A204.1 (cell line): Measurements from ENCODE around the gene SH3GL3.

Experiments used
- FAIRE-seq: peaks from 2 replicates; lab custom pipeline; 2012; peaks lifted over from hg19 to GRCh38; lab: Jason Lieb, UNC

Gene SH3GL3

DNA sequence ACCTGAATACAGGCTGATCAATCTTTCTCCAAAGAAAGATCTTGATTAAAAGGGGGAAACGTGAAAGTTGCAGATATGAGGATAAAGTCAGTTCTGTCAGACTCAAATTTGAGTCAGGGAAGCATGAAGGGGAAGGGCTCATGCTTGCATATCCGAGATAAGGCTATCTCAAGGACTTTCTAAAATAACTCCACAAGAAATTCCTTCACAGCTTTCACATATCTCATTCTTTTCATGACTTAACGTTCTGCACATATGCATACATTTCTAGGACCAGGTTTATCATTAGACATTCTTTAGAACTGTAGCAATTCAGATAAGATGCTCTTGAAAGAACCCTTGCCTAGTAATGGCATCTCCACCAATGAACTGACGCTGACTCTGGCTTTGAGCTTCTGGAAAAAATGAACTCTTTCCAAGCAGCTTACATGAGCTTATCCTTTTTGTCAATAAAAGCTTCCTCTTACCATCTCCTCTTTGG, 15.9 kb downstream of the SH3GL3 start:
- FAIRE-seq, result no peak

DNA sequence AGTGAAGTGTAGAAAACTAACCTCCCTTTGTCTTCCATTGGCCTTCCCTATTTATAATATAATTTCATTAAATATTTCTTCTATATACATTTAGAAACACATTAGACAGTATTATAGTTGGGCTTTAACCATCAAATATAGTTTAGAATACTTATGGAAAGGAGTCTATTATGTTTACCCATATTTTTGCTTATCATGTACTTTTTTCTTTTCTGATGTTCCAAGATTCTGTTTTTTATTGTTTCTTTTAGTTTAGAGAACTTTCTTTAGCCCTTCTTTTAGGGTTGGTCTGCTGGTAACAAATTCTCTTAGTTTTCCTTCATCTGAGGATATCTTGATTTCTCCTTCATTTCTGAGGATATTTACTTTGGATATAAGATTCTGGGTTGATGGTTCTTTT, 23.7 kb downstream of the SH3GL3 start:
- no peak for FAIRE-seq

DNA sequence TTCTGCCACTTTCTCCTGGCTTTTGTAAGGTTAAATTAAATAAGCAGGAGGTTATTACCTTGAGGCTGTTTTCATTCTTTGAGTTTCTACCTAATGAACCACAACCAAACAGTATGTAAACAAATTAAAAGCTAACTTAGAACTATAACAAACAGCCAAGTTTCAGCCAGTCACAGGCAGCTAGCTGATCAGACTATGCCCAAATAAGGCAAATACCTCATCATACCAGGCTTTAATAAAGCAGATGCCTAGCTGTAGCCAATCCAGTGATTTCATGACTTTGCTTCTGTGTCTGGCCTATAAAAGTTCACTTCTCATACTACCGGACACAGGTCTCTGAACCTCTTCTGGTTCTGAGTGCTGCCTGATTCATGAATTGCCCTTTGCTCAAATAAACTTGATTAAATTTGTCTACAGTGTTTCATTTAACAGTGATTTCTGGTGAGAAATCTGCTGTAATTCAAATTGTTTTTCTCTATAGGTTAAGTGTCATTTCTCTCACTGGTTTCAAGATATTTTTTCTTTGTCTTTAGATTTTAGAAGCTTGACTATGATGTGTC, 24.2 kb downstream of the SH3GL3 start:
- FAIRE-seq, result no peak

DNA sequence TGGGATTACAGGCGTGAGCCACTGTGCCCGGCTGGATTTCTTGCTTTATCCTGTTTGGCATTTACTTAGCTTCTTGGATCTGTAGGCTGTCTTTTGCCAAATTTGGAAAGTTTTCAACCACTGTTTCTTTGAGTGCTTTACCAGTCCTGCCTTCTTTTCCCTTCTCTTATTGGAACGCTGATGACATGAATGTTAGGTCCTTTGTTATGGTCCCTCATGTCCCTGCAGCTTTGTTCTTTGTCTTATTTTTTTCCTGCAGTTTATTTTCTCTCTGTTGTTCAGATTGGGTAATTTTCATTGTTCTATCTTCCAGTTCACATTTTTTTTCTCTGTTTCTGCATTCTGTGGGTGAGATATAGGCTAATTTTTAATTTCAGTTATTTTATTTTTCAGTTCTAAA, 25.0 kb downstream of the SH3GL3 start:
- no peak for FAIRE-seq

DNA sequence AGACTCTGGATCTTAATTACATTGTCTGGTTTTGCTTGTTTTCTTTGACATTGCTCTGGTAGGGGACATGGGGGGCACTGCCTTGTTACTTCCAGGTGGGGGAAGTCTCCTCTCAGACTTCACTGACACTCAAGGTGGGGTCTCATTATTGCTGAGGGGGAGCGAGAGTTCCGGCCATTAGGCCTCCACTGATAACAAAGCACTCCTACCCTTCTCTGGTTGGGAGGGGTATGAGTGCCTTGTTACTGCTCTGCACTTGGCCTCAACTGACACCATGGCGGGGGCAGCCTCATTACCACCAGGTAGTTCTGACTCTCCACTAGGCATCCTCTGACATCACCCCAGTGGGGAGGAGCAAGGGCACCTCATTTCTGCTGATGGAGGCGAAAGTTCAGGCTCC, 25.7 kb downstream of the SH3GL3 start:
- FAIRE-seq, result no peak

DNA sequence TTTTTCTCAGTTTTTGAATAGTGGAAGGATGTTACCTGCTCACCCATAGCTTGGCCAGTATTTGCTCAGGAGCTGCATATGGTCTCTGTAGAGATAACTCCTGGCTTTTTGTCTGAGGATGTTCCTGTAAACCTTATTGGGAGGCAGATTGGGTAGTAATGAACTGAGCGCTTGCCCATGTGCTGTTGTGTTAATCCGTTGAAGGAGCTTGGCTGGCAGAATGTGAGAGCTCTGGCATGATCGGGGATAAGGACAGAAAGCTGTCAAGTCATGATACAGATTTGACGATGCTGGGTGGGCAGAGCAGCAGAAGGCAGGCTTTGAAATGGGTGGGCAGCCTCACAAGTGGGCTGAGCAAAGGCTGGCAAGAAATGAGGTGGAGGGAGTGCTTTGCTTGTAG, 27.4 kb downstream of the SH3GL3 start:
- no peak for FAIRE-seq

DNA sequence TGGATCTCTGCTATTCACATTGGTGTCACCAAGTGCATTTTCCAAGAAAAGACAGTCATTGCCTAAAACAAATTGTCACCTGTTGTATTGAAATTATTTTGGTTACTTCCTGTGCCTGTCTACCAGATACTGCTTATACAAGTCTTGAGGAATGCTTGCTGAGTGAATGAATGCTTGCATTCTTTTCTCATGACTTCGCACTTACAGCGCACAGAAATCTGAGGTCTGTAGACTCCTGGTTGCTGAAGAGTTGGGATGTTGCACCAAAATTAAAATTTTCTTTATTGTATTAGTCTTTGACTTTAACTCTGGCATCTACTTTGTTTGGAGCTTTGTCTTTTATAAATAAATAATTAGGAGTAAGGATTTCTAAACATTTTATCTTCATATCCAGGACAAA, 28.4 kb downstream of the SH3GL3 start:
- no peak for FAIRE-seq

DNA sequence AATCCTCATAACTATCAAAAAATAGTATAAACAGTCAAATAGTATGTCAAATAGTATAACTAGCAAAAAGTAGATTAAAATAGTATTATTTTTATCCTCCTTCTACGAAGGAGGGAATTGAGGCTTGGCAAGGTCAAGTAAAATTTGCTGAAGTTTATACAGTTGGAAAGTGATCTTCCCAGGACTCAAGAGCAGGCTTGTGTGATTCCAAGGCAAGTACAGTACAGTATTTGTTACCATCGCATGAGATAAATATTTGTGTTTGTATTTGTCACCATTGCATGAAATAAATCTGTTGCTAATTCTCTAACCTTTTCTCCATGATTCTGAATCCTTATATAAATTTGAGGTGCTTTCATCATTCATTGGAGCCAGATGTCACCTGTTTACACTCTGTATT, 28.9 kb downstream of the SH3GL3 start:
- no peak for FAIRE-seq

DNA sequence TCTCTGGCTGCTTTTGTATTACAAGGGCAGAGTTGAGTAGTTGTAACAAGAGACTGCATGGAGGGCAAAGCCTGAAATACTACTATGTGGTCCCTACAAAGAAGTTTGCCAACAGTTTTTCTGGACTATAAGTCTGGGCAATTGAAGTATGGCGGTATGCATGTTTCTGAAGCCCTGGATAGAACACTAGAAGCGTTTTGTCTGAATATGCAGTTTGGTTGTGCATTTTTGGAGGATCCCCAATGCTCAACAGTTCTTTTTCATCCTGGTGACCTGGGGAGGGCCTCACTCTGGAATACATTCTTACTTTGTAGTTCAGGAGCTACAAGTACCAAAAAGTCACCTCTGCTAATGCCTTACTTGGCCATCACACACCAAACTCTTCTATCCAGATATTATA, 29.6 kb downstream of the SH3GL3 start:
- no peak for FAIRE-seq

DNA sequence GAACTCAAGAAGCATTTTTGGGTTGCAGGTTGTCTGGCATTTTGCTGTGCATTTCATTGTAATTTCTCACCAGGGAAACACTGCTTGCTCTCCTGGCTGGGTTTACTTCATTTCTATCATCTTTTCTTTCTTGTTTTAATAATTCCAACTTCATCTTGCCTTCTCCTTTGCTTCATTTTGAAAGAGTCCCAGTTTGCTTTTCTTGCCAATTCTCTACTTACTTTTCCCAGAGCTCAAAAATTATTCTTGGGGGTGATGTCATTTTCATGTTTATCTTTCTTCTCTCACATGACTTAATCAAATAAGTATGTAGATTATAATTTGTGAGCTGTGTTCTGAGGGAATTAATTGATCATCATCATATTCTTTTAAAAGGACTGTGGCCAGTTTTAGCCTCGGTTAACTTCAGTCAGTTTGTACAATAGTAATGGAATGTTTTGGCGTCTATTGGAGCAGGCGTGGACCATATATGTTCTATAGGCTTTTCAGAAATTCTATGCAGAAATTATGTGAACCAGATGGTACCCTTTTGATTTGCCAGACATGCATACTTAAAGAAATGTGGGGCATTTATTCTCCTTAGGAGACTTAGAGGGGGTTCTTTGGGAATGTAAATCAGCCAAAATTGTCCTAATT, 30.1 kb downstream of the SH3GL3 start:
- no peak for FAIRE-seq

DNA sequence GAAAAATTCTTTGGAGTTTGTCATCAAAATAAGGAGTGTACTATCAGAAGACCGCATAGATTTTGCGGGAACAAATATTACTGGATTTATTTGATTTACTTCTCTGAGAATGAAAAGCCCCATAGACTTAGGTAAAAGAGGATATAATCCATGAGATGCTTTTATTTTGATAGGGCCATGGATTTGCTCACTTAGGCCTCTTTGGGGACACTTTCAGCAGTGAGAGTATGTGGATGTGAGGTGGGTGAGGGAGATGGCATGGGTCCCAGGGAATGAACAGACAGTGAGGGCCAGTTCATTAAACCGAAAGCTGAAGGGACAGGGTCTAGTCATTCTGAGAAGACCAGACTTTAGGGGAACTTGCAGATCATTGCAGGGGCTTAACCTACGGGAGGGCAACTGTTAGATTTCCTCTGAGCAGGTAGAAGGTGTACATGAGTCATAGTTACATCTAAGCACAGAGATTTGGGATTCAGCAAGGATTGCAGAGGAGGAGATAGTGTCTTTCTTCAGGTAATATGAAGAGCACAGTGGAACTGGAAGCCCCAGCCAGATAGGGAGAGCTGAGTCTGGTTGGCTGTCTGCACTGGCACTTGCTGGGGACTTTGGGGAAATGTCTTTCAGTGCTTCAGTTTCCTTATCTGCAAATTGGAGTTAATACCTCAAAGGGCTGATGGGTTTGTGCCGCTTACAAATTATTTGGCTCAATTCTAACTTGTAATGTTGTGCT, 30.8 kb downstream of the SH3GL3 start:
- no peak for FAIRE-seq

DNA sequence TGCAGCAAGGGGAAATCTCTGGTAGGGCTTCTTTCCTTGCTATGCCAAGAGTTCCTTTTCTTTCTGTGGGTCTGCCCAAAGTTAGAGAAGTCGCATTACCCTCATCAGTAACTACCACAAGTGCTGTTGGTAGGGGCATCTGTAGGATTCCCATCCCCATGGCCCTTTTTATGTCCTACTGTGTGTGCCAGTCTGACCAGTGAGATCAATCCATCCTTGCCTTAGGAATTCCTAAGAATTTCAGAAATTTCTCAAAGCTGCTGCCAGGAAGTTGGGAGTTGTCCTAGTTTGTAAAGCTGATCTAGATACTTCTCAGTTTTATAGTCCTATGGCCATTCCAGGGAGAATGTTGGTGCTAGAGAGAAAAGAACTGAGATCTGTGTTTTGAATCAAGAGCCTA, 36.5 kb downstream of the SH3GL3 start:
- no peak for FAIRE-seq

DNA sequence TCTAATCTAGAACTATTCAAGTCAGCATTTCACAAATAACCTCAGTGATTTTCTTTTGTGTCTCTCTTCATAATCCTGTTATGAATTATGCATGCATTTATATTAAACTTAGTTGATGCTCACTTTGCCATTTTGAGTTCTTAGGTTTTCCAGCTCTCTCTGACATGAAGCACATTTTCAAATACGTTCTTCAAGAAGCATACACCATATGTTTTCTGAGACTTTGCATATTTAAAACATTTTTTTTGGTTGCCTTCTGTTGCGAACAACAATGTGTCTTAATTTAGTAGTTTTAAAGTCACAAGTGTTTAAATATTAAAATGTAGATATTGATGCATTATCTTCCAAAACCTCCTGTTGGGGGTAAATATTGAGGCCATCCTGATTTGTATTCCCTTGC, 37.5 kb downstream of the SH3GL3 start:
- no peak for FAIRE-seq

DNA sequence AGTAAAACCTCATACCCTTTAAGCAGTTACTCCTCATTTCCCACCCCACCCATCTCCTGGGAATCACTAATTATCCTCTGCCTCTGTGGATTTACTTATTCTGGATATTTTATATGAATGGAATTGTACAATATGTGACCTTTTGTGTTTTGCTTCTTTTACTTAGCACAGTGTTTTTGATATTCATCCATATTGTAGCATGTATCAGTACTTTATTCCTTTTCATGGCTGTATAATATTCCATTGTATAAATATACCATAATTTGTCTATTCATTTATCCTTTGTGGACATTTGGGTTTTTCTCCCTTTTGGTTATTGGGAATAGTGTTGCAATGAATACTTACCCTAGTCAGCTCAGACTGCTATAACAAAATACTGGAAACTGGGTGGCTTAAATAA, 39.2 kb downstream of the SH3GL3 start:
- FAIRE-seq, result no peak

DNA sequence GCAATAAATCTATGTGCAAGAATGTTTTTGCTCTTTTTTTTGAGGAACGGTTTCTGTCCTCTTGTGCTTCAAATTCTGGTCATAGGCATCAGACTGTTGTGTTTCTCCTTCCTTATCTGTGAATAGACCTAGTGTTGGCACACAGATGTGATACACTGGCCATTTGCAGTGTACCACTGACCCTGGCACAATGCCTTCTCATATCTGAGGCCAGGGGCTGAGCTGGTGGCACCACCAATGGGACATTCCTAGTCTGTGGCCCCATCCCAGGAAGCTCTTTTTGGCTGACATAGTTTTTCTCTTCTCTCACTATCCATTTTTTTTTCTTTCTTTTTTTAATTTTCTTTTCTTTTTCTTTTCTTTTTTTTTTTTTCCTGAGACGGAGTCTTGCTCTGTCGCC, 40.4 kb downstream of the SH3GL3 start:
- no peak for FAIRE-seq

DNA sequence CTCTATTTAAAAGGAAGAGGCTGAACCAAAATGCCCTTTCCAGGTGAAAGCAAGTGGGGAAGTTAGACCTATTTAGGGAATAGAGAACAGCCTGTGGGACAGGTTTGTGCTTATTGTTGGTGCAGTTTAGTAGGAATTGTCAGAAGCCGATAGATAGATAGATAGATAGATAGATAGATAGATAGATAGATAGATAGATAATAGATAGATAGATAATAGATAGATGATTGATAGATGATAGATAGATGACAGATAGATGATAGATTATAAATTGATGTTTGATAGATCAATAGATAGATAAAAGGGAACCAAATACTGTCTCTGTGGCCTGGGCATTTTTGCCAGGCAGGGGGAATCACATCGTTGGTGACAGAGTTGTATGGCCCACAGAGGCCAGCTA, 42.5 kb downstream of the SH3GL3 start:
- FAIRE-seq, result no peak

DNA sequence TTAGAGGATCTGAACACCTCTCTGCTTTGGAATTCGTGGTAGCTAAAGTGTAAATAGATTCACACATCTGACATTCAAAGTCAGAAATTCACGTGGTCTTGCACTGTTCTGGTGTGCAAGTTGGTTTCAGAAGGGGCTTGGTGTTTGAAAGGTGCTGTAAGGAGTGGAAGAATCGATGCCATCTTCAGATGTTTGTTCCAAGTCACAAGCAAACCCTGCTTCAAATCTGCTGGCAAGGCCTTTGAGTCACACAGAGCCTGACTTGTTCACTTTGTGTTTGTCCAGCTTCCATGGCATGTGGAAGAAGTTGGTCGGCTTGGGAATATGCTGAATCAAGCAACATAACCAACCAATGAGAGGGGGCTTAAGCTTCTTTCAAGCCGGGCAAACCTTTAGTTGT, 44.3 kb downstream of the SH3GL3 start:
- no peak for FAIRE-seq

DNA sequence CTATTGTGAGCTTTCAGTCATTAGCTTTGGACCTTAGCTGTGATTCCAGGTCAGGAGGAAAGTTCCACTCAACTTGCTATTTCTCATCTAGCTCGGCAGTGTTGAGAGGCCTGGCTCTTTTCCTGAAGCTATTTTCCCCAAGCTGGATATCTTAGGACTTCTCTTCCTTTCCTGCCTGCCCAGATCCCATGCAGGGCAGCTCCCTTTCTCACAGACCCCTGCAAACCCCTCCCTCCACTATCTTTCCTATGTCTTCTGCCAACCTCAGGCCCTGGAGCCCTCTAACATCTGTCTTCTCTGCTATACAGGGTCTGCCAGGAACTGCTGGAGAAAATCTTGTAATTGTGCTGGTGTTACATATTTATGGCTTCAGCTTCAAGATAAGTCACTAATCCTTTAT, 49.6 kb downstream of the SH3GL3 start:
- FAIRE-seq, result no peak

DNA sequence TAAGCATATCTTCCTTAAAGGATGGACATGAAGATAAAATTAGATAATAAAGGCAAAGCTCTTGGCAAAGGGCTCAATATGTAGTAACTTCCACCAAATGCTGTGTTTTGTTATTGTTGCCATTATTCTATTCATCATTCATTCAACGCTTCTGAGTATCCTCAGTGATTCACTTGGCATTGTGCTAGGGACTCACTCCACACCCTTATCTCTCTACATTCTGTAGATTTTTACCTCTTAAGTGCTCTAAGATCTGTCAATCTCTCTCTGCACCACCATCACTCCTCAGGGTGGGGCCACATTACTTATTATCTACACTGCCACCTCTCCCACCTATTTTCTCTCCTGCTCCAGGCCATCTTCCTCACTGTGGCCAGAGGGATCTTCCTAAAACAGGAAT, 51.2 kb downstream of the SH3GL3 start:
- no peak for FAIRE-seq

DNA sequence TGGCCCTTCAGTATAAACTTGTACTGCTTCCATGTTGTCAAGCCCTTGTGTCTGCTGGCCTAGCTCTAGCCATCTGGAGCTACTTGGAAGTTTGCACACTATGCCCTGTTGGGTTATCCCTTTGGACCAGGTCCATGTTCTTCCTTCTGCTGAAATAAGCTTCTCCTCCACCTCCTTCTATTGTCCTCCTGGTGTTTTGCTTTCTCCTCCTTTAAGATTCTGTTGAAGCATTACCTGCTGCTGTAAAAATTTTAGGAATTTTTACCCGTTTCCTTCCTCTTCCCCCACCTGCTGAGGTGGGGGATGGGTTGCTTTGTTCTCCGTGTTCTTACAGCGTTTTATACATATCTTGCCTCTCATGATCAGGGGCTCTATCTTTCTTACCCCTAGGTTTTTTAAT, 51.7 kb downstream of the SH3GL3 start:
- no peak for FAIRE-seq

DNA sequence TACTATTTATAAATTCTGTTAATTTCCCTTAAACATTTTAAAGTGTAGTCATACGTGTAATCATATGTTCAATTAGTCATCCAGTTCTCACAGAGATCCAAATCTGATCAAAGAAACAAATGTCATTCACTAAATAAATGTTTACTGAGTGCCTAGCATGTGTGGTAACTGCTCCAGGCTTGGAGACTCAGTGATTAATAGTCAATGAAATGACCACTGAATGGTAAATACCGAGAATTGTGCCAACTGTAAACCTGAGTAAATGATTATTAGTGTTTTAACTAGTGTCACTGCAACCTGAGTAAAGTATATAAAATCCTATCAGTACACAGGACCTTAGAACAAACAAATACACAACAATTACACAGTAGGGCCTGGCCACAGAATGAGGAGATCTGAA, 52.3 kb downstream of the SH3GL3 start:
- FAIRE-seq, result no peak

DNA sequence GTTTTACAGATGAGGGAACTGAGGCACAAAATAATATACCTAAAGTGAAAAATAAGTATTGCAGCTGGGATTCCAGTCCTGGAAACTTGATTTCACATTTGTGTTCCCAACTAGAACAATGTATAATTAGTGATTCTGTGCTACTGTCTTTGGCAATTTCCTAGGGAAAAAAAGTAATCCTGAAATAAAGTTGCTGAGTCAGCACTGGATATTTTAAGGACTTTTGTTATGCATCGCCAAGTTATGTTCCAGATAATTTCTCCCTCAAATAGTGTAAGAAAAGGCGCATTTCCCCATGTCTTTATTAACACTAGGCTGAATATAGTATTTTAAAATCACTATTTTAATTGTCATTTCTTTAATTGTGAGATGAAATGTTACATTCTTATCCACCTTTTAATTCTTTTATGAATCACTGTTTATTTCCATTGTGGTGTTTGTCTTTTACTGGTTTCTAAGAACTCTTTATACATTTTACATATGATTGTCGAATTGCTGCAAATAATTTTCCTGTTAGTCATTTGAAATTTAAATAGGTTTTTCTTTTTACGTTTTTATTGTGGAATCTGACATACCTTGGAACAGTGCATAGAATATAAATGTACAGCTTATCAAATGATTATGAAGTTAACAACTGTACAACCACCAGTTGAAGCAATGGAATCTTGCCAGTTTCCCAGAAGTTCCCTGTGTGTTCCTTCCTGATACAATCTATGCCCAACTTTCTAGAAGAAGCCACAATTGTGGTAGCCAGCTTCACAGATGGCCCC, 56.6 kb downstream of the SH3GL3 start:
- FAIRE-seq, result no peak

DNA sequence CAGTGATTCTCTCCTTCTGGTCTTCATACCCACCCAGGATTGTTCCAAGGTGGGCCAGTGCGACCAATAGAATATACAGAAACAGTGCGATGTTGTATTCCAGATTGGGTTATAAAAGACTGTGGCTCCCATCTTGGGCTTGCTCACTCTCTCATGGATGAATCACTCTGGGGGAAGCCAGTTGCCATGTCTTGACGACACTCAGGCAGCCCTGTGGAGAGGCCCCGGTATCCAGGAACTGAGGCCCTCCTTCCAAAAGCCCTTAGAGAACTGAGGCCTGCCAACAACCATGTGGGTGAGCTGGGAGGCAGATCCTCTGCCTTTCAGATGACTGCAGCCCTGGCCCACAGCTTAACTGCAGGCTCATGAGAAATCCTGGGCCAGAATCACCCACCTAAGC, 57.2 kb downstream of the SH3GL3 start:
- FAIRE-seq, result no peak
